NB4 (cell line): ENCODE data around the gene SOS2.

Source experiments
- MYC ChIP-seq: IDR thresholded peaks from 2 replicates; pipeline ENCODE4 v1.6.1; 2011; ENCODE audit warnings: low read depth, low read length
- POLR2A ChIP-seq: IDR thresholded peaks from 2 replicates; pipeline ENCODE4 v1.6.1; 2011; ENCODE audit warnings: mild to moderate bottlenecking; ENCODE audit not compliant: insufficient read length; ENCODE audit errors: extremely low read depth
- TF ChIP-seq, protein P1 (sequence below): IDR thresholded peaks from one replicate; pipeline ENCODE4 v1.5.1; 2012; ENCODE audit warnings: low read depth, low read length
- TF ChIP-seq, protein P2 (sequence below): IDR thresholded peaks from 2 replicates; pipeline ENCODE4 v1.6.1; 2011; ENCODE audit warnings: low read depth, low read length

DNA sequence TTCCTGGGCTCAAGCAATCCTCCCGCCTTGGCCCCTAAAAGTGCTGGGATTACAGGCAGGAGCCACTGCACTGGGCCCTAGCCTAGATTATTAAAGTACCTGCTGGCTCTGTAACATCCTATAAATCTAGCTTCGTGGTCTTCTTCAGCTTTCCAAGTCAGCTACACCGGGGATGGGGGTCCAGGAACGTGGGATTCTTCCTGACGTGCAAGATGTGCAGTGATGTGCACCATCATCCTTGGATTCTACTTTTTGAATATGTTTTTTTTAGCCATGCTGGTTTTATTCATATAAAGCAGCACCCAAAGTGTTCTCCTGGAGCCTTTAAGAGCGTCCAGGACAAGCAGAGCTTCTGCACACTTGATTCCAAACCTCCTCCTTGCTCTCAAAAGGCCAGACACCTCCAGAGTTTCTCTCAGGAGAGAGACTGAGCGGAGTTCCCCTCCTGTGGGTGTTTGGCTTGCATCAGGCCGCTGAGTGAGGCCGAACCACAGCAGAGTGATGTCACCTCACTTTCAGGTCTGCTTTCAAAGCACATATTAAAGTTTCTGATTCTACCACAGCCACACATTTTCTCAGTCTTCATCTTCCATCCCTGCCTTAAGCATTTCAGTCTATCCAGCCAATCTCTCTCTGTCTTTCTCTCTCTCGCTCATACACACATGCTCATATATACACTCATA, 148.5 kb downstream of the SOS2 start:
- TF ChIP-seq, protein P1, sequence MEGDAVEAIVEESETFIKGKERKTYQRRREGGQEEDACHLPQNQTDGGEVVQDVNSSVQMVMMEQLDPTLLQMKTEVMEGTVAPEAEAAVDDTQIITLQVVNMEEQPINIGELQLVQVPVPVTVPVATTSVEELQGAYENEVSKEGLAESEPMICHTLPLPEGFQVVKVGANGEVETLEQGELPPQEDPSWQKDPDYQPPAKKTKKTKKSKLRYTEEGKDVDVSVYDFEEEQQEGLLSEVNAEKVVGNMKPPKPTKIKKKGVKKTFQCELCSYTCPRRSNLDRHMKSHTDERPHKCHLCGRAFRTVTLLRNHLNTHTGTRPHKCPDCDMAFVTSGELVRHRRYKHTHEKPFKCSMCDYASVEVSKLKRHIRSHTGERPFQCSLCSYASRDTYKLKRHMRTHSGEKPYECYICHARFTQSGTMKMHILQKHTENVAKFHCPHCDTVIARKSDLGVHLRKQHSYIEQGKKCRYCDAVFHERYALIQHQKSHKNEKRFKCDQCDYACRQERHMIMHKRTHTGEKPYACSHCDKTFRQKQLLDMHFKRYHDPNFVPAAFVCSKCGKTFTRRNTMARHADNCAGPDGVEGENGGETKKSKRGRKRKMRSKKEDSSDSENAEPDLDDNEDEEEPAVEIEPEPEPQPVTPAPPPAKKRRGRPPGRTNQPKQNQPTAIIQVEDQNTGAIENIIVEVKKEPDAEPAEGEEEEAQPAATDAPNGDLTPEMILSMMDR, result no peak
- TF ChIP-seq MYC, result no peak
- TF ChIP-seq POLR2A, result no peak
- TF ChIP-seq, protein P2, sequence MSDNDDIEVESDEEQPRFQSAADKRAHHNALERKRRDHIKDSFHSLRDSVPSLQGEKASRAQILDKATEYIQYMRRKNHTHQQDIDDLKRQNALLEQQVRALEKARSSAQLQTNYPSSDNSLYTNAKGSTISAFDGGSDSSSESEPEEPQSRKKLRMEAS, result no peak
